ENCODE measurements around the gene BCL2L1.

DNA sequence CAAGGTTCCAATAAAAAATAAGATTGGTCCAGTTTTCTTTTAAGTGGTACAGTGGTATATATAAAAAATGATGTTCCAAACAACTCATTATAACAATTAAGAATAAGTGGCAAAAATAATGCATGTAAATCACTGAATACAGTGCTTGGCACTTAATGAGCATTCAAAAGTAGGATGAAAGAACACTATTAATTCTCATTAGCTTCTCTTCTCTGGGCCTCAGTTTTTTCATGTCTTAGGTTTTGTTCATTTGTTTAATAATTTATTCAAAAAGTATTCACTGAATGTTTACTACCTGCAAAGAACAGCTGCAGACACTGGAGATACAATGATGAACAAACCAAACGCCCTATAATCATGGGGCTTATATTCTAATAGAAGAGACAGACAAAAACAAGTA, 21.1 kb downstream of the BCL2L1 start:
- TF ChIP-seq POLR2A (IDR thresholded peaks at IDR 0.05) (no peak), POLR2AphosphoS5 (IDR thresholded peaks at IDR 0.05) (no peak)
